ENCODE results near the gene HDAC8.
"Not testable (repeated sequence)": the region's sequence is repeated elsewhere in the genome, so short reads cannot be mapped to it uniquely, and the experiment has no call there.

Gene HDAC8

DNA sequence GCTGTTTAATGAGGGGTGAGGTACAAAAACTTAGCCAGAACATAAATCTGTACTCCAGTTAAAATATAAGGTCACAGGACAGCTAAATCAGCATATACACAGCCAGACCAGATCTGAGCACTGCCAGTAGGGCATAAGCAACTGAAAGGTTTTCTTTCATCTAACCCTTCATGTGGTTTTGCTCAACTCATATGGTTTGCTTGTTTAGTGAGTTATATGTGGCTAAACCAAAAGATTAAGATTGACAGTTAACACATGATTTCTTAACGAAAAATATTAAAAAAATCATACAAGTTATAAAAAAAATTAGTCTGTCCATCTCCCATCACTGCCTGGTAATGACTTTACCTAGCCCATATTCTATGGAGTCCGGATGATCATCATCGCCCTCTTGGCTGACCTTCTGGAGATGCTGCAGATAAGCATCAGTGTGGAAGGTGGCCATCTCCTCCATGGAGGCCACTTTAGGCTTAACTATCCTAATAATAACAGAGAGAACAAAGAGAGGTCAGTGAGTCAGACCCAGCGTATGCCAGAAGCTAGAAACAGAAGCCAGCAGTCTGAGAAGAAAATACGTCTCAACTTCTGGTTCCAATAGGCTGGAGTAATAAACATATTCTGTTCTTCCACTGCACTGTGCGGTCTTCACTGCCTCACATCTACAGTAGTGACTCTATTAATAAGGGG is 4.1 kb downstream of the HDAC8 start:
- no peak for DNase-seq (ENCODE audit: low read depth, low spot score)
- CTCF ChIA-PET, result interaction anchor here (1.5 kb wide), 1 partner anchor 29 kb away, joined by 3 read pairs; no protein-coding TSS in a partner anchor
- POLR2A ChIA-PET, result no interaction called here
- TF ChIP-seq CTCF (IDR thresholded peaks at IDR 0.05; ENCODE audit: insufficient read depth, low read length, missing control alignments), result no peak
- H3K4me3 ChIP-seq (ENCODE audit: low read depth, low read length), result no peak overlapping the region

DNA sequence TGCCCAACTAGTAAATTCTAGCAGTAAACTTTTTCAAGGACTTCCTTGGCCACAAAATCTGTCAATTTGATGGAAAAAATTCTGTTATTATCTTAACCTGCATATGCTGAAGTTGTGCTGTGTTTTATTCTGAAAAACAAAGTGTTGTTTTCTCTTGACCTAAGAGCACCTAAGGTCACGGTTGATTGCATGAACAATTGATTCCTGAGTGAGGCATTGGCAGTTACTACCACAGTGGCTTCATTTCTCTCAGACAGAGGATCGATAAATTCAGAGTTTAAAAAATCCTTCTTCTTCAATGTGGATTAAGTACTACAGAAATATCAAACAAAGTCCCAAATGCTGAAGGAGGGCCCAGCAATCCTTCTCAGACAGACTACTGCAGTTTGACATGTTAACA is 6.2 kb downstream of the HDAC8 start:
- H3K4me3 ChIP-seq (ENCODE audit: low read depth, low read length), result no peak overlapping the region

GRCh38 chrX:72559655-72560054 is 13.0 kb downstream of the HDAC8 start:
- CTCF ChIA-PET; DNase-seq (ENCODE audit: low read depth, low spot score); H3K4me3 ChIP-seq (ENCODE audit: low read depth, low read length); POLR2A ChIA-PET: not testable (repeated sequence)

More for the DNA sequence above, 6.2 kb downstream of the HDAC8 start:
- TF ChIP-seq CTCF (IDR thresholded peaks at IDR 0.05; ENCODE audit: insufficient read depth, low read length, missing control alignments), result no peak
- ChIA-PET CTCF (no interaction called here), POLR2A (no interaction called here)
- DNase-seq (ENCODE audit: low read depth, low spot score), result no peak

- ChIA-PET CTCF (no interaction called here), POLR2A (no interaction called here)
- DNase-seq (ENCODE audit: low read depth, low spot score), result no peak
- no peak overlapping the region for H3K4me3 ChIP-seq (ENCODE audit: low read depth, low read length)
- no peak for TF ChIP-seq CTCF (IDR thresholded peaks at IDR 0.05; ENCODE audit: insufficient read depth, low read length, missing control alignments)
Observed at GRCh38 chrX:72554448-72555140, 18.0 kb downstream of the HDAC8 start.

- H3K4me3 ChIP-seq (ENCODE audit: low read depth, low read length); CTCF ChIA-PET; POLR2A ChIA-PET; DNase-seq (ENCODE audit: low read depth, low spot score): not testable (repeated sequence)
Observed at GRCh38 chrX:72552443-72552842, 20.2 kb downstream of the HDAC8 start.

DNA sequence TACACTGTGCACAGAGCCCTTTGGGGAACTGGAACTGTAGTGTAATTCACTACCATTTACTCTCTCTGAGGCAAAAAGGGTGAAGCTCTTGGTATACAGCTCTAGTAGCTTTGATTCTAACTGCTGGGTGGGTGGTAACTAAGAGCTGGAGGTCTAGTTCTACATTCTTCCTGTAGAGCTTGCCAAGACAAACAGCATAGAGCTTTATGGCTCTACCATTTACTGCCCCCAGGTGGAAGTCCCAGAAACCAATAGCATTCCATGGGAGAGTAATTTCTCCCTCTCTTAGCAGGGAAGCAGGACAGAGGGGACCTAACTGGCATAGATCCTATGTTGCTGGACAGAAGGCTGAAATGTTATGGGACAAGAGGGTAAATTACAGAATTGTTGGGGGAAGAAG is 26.7 kb downstream of the HDAC8 start:
- POLR2A ChIA-PET, result no interaction called here
- no peak for DNase-seq (ENCODE audit: low read depth, low spot score)
- CTCF ChIA-PET, result interaction anchor here (1.0 to 1.1 kb wide), 3 partner anchors 15 to 301 kb away, joined by 3 to 4 read pairs (median 3); no protein-coding TSS in a partner anchor

More for the DNA sequence above, 26.7 kb downstream of the HDAC8 start:
- no peak overlapping the region for H3K4me3 ChIP-seq (ENCODE audit: low read depth, low read length)
- no peak for TF ChIP-seq CTCF (IDR thresholded peaks at IDR 0.05; ENCODE audit: insufficient read depth, low read length, missing control alignments)

Measured in AG04449 (cell line).